Skin epidermis (tissue), 12 donors: ENCODE results near the gene FAM9B.

Experiments used
- H3K27ac ChIP-seq, 21 experiments: fragments of 200-600 bp; sonication (generic) in 11 of 21; one replicate each; pipeline ENCODE4 v1.5.0; 2020; ENCODE audit warnings: mild to moderate bottlenecking in 3 of 21, inconsistent platforms in 2 of 21, moderate library complexity in 2 of 21
- H3K4me3 ChIP-seq, 7 experiments: fragments of 200-600 bp; sonication (generic) in 2 of 7; one replicate each; pipeline ENCODE4 v1.5.0; 2020; ENCODE audit warnings: inconsistent platforms in 2 of 7, mild to moderate bottlenecking in 2 of 7, moderate library complexity in 1 of 7

Gene FAM9B

DNA sequence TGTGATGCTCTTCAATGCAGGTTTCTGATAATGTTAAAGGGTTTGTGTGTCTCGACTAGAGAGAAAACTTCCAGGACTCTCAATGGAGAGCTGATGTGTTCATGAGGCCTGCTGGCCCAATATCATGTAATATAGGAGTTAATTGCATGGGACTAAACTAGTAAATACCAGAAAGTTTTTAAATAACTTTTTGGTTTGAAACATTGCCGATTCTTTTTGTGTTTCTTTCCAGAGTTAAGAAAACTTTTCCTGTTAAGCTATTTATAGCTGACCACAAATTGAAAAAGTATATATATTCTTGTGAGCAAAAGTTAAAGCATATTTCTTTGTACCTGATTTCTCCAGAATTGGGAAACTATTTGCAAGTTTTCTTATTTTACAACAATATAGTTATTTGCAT, 49.7 kb downstream of the FAM9B start:
- Histone ChIP-seq H3K4me3 (no peak overlapping the region), H3K27ac (no peak overlapping the region)

DNA sequence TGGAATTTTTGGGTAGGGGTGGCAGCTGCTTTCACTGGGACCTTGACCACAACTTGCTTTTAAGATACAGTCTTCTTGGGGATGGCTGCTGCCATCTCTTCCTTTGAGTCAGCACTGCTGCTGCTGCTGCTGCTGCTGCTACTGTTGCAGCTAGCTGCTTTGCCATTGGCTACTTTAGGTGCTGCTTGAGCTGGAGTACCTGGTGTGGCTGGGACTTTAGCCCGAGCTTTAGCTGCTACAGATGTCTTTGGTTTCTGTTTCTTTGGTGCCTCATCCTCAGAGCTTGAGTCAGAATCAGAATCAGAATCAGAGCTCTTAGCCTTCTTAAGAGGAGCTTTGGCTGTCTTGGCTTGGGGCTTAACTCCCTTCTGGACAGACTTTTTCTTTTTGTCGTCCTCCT, 52.2 kb downstream of the FAM9B start:
- no peak overlapping the region for H3K27ac ChIP-seq

GRCh38 chrX:8980756-8981155, 53.2 kb downstream of the FAM9B start:
- Histone ChIP-seq H3K4me3 (no peak overlapping the region), H3K27ac (no peak overlapping the region)

More for the DNA sequence above, 52.2 kb downstream of the FAM9B start:
- H3K4me3 ChIP-seq = no peak overlapping the region
